Chondrocyte (in vitro differentiated cells): ENCODE data around the gene DCUN1D3. TPM values are rescaled to one million over a fixed set of nuclear protein-coding genes. Genes with fewer than 3 reads are reported as not detected.

Experiments
- DNase-seq: peaks from one replicate; pipeline ENCODE4 v3.0.0; 2021; ENCODE audit warnings: mixed read lengths, low spot score
- H3K27ac Mint-ChIP-seq: one replicate; pipeline ENCODE4 v1.8.0; 2021; ENCODE audit warnings: mild to moderate bottlenecking, moderate library complexity, mixed read lengths; ENCODE audit not compliant: unreplicated experiment
- H3K27me3 Mint-ChIP-seq: 2 replicates; pipeline ENCODE4 v1.8.0; 2021; ENCODE audit warnings: low read depth, mixed read lengths
- H3K36me3 Mint-ChIP-seq: 2 replicates; pipeline ENCODE4 v1.8.0; 2021; ENCODE audit warnings: low read depth, mixed read lengths
- H3K4me1 Mint-ChIP-seq: 2 replicates; pipeline ENCODE4 v1.8.0; 2021; ENCODE audit warnings: low read depth, mild to moderate bottlenecking, mixed read lengths
- H3K4me3 Mint-ChIP-seq: one replicate; pipeline ENCODE4 v1.8.0; 2021; ENCODE audit warnings: mild to moderate bottlenecking, moderate library complexity, mixed read lengths; ENCODE audit not compliant: unreplicated experiment
- H3K9me3 Mint-ChIP-seq: 2 replicates; pipeline ENCODE4 v1.8.0; 2021; ENCODE audit warnings: low read depth, mixed read lengths
- CTCF ChIP-seq: fragments of 200-600 bp; sonication (generic); IDR thresholded peaks from 2 replicates; pipeline ENCODE4 v1.5.0; 2021; ENCODE audit warnings: antibody characterized with exemption, mild to moderate bottlenecking, moderate library complexity
- total RNA-seq: library from RNA; stranded (reverse); gene quantifications from 3 replicates; pipeline ENCODE4 v1.2.1, GENCODE V29; 2021

Gene DCUN1D3
- total RNA-seq, 1 donor from 2014 or later: 44.4 TPM

- no peak for TF ChIP-seq CTCF
- H3K27me3 Mint-ChIP-seq: no peaks in the 10 kb centered on the region
- no peak overlapping the region for H3K4me3 Mint-ChIP-seq
- peaks cover 25% of the 10 kb centered on the region for H3K36me3 Mint-ChIP-seq
- H3K27ac Mint-ChIP-seq: no peak overlapping the region
- no peaks in the 10 kb centered on the region for H3K4me1 Mint-ChIP-seq
- peaks cover 16% of the 10 kb centered on the region for H3K9me3 Mint-ChIP-seq
- DNase-seq: no peak
Measured at GRCh38 chr16:20839504-20839903, 60.7 kb downstream of the DCUN1D3 start.

GRCh38 chr16:20838240-20838639, 61.9 kb downstream of the DCUN1D3 start:
- TF ChIP-seq CTCF: no peak
- H3K36me3 Mint-ChIP-seq: peaks cover 29% of the 10 kb centered on the region
- no peak overlapping the region for H3K4me3 Mint-ChIP-seq
- H3K27ac Mint-ChIP-seq: no peak overlapping the region
- H3K9me3 Mint-ChIP-seq: peaks cover 18% of the 10 kb centered on the region
- H3K4me1 Mint-ChIP-seq: peaks cover 2% of the 10 kb centered on the region
- no peaks in the 10 kb centered on the region for H3K27me3 Mint-ChIP-seq
- no peak for DNase-seq

DNA sequence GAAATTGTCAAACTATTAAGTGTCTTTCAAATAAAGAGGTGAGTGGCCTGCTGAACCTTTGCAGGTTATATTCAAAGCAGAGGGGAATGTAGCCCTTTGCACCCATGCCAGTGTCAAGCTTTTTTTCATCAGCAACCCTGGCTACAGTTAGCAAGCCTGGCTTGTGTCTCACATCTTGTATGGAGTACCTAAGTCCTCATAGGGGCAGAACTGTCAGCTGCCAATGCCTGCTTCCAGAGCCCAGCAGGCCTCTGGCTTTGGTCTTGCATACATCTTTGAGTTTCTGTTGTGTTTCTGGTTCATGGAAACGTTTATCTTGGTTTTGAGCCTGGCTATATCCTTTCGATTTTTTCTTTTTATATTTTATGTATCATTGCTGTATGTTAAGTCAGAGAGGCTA, 67.1 kb downstream of the DCUN1D3 start:
- H3K27ac Mint-ChIP-seq: peak overlapping the region; percentile 12
- peaks cover 18% of the 10 kb centered on the region for H3K9me3 Mint-ChIP-seq
- DNase-seq: no peak
- H3K4me1 Mint-ChIP-seq: peaks cover 4% of the 10 kb centered on the region
- H3K36me3 Mint-ChIP-seq: peaks cover 25% of the 10 kb centered on the region
- no peak overlapping the region for H3K4me3 Mint-ChIP-seq
- H3K27me3 Mint-ChIP-seq: no peaks in the 10 kb centered on the region
- TF ChIP-seq CTCF: no peak

GRCh38 chr16:20830372-20830771, 69.8 kb downstream of the DCUN1D3 start:
- DNase-seq: no peak
- H3K27ac Mint-ChIP-seq: no peak overlapping the region
- H3K4me1 Mint-ChIP-seq: peaks cover 4% of the 10 kb centered on the region
- H3K9me3 Mint-ChIP-seq: peaks cover 3% of the 10 kb centered on the region
- no peak overlapping the region for H3K4me3 Mint-ChIP-seq
- no peaks in the 10 kb centered on the region for H3K27me3 Mint-ChIP-seq
- H3K36me3 Mint-ChIP-seq: peaks cover 10% of the 10 kb centered on the region
- TF ChIP-seq CTCF: no peak

- Mint-ChIP-seq H3K36me3 (peaks cover 8% of the 10 kb centered on the region), H3K9me3 (peaks cover 2% of the 10 kb centered on the region), H3K4me1 (peaks cover 4% of the 10 kb centered on the region), H3K27me3 (no peaks in the 10 kb centered on the region), H3K4me3 (no peak overlapping the region), H3K27ac (no peak overlapping the region)
- TF ChIP-seq CTCF: no peak
- DNase-seq: no peak
Measured at GRCh38 chr16:20829536-20829935, 70.6 kb downstream of the DCUN1D3 start.
